TTC549 (cell line): Measurements from ENCODE around the gene TNFRSF19.

Experiments
- FAIRE-seq: peaks from 2 replicates; lab custom pipeline; 2012; peaks lifted over from hg19 to GRCh38; lab: Jason Lieb, UNC

The TNFRSF19 gene

GRCh38 chr13:23608701-23609413 lies 38.6 kb downstream of the TNFRSF19 start:
- no peak for FAIRE-seq

GRCh38 chr13:23609414-23609760 lies 39.2 kb downstream of the TNFRSF19 start:
- no peak for FAIRE-seq

DNA sequence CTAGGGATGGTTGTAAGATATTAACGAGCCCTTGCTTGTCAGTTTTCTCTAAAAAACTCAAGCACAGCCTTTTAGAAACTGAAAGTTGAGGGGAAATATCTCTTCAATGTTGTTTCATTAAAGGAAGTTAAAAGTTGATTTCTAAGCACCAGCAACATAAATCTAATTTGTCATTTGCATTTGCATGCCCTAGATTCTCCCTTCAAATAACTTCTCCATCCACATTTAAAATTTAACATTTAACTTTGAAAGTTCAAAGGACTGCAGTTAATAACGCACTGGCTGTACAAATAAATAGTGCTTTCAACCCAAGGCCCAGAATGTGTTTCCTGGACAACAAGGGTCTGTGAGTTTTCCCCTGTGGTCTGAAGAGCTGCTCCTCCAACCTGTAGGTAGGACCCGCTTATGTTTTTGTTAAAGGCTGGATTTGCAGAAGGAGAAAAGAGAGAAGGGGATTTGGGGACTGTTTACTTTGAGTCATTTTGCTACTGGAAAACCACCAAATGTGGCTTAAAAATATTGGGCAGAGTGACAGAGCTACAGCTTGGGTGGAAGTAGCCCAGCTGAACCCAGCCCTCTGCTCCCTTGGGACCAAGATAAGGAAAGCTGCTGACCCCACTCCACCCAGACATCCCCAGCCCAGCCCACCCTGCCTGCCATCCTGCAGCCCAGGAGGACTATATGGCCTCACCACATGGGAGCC lies 39.8 kb downstream of the TNFRSF19 start:
- FAIRE-seq: no peak

- no peak for FAIRE-seq
Observed at GRCh38 chr13:23610966-23611491, 40.8 kb downstream of the TNFRSF19 start.

DNA sequence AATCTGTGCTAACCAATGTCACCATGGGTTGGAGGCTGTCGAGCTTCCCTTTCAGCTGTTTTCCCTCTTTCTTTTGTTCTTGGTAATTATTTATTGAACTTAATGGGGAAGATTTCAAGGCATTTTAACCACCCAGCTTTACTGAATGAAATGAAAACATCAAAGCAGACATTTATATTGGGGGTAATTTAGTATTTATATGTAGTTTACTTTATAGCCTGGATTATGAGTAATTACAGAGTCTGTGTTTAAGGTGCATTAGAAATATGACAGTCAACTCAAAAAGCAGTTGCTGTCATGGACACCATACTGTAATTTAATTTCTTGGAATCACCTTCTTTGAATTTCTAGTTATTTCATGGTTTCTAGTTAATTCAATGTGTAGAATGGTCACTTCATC lies 42.0 kb downstream of the TNFRSF19 start:
- FAIRE-seq: no peak

GRCh38 chr13:23612731-23613130 lies 42.5 kb downstream of the TNFRSF19 start:
- FAIRE-seq: no peak

- FAIRE-seq: no peak
Observed at GRCh38 chr13:23613596-23613995, 43.4 kb downstream of the TNFRSF19 start.

DNA sequence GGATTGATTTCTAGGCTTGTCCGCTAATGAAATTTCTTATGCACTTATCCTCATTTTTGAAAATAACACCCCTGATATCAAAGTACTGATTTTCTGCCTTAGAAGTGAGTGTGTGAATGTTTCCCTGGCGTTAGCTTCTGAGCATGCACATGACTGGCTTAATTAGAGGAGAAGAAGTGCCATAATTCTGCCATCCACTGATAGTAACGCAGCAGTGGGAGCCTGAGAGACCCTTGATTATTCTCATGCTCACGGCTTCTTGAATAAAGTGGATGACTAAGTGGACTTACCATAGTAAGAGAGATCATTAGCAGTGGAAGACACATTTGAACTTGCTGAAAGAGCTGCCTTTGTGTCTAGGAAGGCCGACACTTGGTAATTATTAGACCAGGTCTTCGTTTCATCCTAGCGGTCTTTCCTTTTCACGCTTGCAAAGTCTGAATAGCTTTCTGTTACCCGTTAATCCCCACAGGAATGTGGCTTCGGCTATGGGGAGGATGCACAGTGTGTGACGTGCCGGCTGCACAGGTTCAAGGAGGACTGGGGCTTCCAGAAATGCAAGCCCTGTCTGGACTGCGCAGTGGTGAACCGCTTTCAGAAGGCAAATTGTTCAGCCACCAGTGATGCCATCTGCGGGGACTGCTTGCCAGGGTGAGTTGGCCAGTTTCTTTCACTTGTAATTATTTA lies 45.3 kb downstream of the TNFRSF19 start:
- no peak for FAIRE-seq

- no peak for FAIRE-seq
Observed at GRCh38 chr13:23616228-23616627, 46.0 kb downstream of the TNFRSF19 start.

- no peak for FAIRE-seq
Observed at GRCh38 chr13:23617551-23618024, 47.4 kb downstream of the TNFRSF19 start.

DNA sequence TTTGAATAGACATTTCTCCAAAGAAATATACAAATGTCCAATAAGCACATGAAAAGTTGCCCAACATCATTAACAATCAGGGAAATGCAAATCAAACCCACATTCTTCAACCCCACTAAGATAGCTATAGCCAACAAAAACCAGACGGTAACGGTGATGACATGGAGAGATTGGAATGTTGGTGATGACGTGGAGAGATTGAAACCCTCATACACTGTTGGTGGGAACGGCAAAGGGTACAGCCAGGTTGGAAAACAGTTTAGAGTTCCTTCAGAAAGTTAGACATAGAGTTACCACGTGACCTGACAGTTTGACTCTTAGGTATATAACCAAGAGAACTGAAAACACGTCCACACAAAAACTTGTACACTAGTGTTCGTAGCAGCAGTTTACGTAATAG lies 48.1 kb downstream of the TNFRSF19 start:
- FAIRE-seq: no peak

DNA sequence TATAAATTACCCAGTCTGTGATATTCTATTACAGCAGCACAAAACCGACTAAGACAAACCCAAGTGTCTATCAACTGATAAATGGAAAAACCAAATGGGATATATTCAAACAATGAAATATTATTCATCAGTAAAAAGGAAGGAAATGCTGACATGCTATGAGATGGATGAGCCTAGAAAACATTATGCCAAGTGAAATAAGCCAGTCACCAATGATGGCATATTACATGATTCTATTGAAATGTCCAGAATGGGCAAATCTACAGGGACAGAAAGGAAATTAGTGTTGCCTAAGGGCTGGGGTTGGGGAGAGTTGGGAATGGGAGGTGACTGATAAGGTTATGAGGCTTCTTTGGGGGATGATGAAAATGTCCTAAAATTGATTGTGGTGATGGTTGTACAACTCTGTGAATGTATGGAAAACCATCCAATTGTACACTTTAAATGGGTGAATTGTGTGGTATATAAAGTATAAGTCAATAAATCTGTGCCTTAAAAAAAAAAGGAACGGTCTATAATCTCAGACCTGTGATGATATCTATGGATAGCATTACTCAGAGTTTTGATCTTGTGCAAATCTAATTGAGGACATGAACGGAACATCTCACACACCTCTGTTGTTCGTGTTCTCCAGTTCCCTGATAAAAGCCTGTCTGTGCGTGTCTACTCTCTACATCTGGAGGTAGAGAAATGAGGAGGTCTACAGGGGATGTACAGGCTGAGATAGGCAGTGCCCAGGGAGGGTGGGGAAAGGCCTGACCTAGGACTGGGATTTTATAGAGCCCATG lies 49.0 kb downstream of the TNFRSF19 start:
- no peak for FAIRE-seq

- FAIRE-seq: no peak
Observed at GRCh38 chr13:23620211-23620610, 50.0 kb downstream of the TNFRSF19 start.

- no peak for FAIRE-seq
Observed at GRCh38 chr13:23620613-23621315, 50.6 kb downstream of the TNFRSF19 start.

- no peak for FAIRE-seq
Observed at GRCh38 chr13:23621316-23621645, 51.1 kb downstream of the TNFRSF19 start.

DNA sequence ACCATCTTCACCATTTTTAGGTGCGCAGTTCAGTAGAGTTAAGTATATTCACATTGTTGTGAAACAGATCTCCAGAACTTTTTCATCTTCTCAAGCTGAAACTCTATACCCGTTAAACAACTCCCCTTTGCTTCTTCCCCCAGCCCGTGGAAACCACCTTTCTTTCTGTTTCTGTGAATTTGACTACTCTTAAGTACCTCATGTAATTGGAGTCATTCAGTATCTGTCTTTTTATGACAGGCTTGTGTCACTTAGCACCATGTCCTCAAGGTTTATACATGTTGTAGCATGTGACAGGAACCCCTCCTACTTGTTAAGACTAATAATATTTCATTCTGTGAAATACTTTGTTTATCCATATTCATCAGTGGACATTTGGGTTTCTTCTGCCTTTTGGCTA lies 52.8 kb downstream of the TNFRSF19 start:
- no peak for FAIRE-seq

DNA sequence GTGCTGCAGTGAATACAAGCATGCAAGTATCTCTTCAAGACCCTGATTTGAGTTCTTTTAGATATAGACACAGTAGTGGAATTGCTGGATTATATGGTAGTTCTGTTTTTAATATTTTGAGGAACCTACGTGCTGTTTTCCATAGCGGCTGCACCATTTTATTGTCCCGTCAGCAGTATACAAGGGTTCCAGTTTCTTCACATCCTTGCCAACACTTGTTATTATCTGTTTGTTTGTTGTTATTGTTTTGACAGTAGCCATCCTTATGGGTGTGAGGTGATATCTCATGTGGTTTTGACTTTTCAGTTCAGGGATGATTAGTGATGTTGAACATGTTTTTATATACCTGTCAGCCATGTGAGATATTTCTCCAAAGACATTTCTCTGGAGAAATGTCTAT lies 53.2 kb downstream of the TNFRSF19 start:
- FAIRE-seq: no peak

- no peak for FAIRE-seq
Observed at GRCh38 chr13:23626700-23627099, 56.5 kb downstream of the TNFRSF19 start.

- FAIRE-seq: no peak
Observed at GRCh38 chr13:23627410-23627809, 57.2 kb downstream of the TNFRSF19 start.

DNA sequence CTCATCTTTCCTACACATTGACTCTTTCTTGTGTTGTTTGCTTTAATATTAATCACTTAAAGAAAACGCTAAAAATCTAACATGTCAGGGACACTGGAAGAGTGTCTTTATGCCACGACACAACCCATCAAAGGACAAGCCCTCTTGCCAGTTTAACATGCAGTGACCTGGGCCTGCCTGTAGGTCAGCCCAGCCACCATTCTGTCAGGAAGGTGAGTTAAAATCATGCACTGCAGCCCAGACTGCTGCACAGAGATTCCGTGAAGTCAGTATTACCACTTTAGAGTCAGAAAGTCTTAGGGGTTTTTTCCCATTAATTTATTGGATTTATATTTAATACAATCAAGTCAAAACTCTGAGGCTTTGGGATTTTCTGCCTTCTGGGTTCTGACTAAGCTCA lies 58.0 kb downstream of the TNFRSF19 start:
- FAIRE-seq: no peak

GRCh38 chr13:23628765-23629565 lies 58.8 kb downstream of the TNFRSF19 start:
- FAIRE-seq: no peak
